Esophagus muscularis mucosa (tissue), 3 donors: Measurements from ENCODE around the gene RNU1-3.
"Not testable (repeated sequence)": the region's sequence is repeated elsewhere in the genome, so short reads cannot be mapped to it uniquely, and the experiment has no call there.

Experiments used
- CTCF ChIP-seq, 3 experiments: fragments of 200-600 bp in 2 of 3; fragments of 450-650 bp in 1 of 3; sonication (generic) in 2 of 3; IDR thresholded peaks; one replicate each; pipeline ENCODE4 v1.5.1; 2017 to 2019; ENCODE audit warnings: antibody characterized with exemption in 3 of 3, mild to moderate bottlenecking in 2 of 3, moderate library complexity in 1 of 3
- EP300 ChIP-seq: sonication (generic); formaldehyde crosslinking; IDR thresholded peaks from one replicate; pipeline ENCODE4 v1.6.1; 2017; ENCODE audit warnings: antibody characterized with exemption

GRCh38 chr1:16704502-16705100 is 37.9 kb upstream of the RNU1-3 start:
- TF ChIP-seq EP300; CTCF (IDR thresholded peaks at IDR 0.05): not testable (repeated sequence)
